Measurements from ENCODE around the gene PLEKHD1. TPM values are rescaled to one million over a fixed set of nuclear protein-coding genes. Genes with fewer than 3 reads are reported as not detected.

PLEKHD1 gene
- total RNA-seq, 4 donors from 2014 or later = 0.14 to 0.16 TPM; not detected in 2

DNA sequence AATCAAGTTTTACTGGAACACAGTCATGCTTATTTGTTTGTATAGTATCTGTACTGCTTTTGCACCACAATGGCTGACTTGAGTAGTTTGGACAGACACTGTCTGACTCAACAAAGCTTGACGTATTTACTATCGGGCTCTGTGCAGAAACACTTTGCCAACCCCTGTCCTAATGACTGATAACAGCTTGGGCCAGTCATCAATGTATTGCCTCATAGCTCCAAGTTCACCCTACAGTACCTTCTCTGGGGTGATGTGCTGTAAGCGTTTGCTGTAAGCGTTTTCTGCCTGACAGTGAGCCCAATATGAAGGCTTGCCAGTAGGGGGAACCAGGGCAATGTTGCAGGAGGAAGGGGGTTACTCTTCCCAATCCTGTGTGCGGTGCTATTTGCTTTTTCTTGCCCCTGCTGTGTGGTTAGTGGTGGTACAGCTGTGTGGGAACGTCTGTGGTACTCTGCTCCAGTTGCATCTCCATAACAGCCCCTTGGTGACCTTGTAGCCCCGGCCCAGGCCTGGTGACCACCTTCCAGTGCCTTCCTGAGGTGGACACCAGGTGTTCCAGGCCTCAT is 95.6 kb downstream of the PLEKHD1 start:
- Histone ChIP-seq H3K36me3 (no peaks in the 10 kb centered on the region), H3K27ac (no peak overlapping the region), H3K27me3 (peaks cover 24% of the 10 kb centered on the region), H3K9me3 (no peaks in the 10 kb centered on the region), H3K4me1 (peaks cover 0 to 2% (median under 1%) of the 10 kb centered on the region in 4 donors), H3K4me3 (no peak overlapping the region)
- WGBS, 2 donors (ENCODE audit: low coverage in 1 of 2) = 40 to 45% methylated on average over 2 to 7 of the region's 7 CpGs
- intact Hi-C loops (cut with DNase I; ENCODE audit: low total_unique reads) = no loop called here
- in situ Hi-C loops (cut with MboI; ENCODE audit: low pct_ligation_motif_present in 1 of 4, low pct_unique_long_range_greater_than_20kb in 1 of 4, low sequenced_read_pairs in 3 of 4) = loop anchor here (10.0 to 25.0 kb wide), 2 partner anchors 145 to 432 kb away; no protein-coding TSS in a partner anchor
- DNase-seq = no peak
- peak in 1 of 5 experiments; percentile 34 for TF ChIP-seq CTCF (IDR thresholded peaks at IDR 0.05)
- no peak for TF ChIP-seq POLR2A (IDR thresholded peaks at IDR 0.05)
- no peak for TF ChIP-seq POLR2AphosphoS5 (IDR thresholded peaks at IDR 0.05)
- no peak for TF ChIP-seq EP300 (IDR thresholded peaks at IDR 0.05; ENCODE audit: low read depth)

Other genes starting within 250 kb of the PLEKHD1 start
- gene GALNT16, start 224.6 kb upstream of the PLEKHD1 start, total RNA-seq = 10 to 100 TPM in 1 of 4 donors, 1 to 10 TPM in 3; 2.5 to 11.3 (median 2.8) TPM
- gene ERH, start 86.4 kb upstream of the PLEKHD1 start, total RNA-seq = 10 to 100 TPM; 11.6 to 52.7 (median 30.4) TPM
- gene SLC39A9, start 86.0 kb upstream of the PLEKHD1 start, total RNA-seq = 100 to 1,000 TPM in 1 of 4 donors, 10 to 100 TPM in 3; 24.5 to 103 (median 72.2) TPM
- not detected for gene CCDC177, start 90.1 kb downstream of the PLEKHD1 start, total RNA-seq
- 100 to 1,000 TPM in 2 of 4 donors, 10 to 100 TPM in 2; 29.1 to 159 (median 95.0) TPM for gene SUSD6, start 126.9 kb downstream of the PLEKHD1 start, total RNA-seq

Measured in transverse colon (tissue), 4 donors.